ENCODE results near the gene GXYLT2. TPM values are rescaled to one million over a fixed set of nuclear protein-coding genes. Genes with fewer than 3 reads are reported as not detected.
A peak's percentile ranks its signal among the peaks of the same experiment; 100 is the strongest.

The GXYLT2 gene
- total and polyA plus RNA-seq, 3 donors from 2014 or later = 9.7 to 27.8 (median 17.6) TPM

DNA sequence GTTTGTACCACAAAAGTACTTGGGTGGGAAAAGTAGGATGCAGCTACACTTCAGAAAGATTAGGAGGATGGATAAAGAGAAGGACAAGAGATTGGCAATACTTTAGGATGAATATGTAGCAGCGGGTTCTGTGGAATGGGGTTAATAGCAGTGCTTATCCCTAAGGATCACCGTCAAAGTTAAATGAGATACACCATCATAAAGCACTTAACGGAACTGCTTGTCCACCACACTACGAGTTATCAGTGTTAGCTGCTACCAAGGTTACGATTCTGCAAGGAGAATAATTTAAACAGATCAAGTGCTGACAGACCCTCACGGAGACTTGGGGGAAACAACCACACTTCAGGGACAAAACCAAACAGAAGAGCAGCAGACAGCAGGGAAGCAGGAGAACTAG is 40.6 kb upstream of the GXYLT2 start:
- Histone ChIP-seq H3K27ac (peak overlapping the region; percentile 41 to 83), H3K9me3 (no peaks in the 10 kb centered on the region), H3K4me3 (peak overlapping the region; percentile 73 to 79), H3K36me3 (ENCODE audit: low read depth, missing control alignments) (no peaks in the 10 kb centered on the region), H3K4me1 (peaks cover 14% of the 10 kb centered on the region), H3K27me3 (no peaks in the 10 kb centered on the region)
- TF ChIP-seq POLR2A (IDR thresholded peaks at IDR 0.05) = no peak
- TF ChIP-seq, protein P1, sequence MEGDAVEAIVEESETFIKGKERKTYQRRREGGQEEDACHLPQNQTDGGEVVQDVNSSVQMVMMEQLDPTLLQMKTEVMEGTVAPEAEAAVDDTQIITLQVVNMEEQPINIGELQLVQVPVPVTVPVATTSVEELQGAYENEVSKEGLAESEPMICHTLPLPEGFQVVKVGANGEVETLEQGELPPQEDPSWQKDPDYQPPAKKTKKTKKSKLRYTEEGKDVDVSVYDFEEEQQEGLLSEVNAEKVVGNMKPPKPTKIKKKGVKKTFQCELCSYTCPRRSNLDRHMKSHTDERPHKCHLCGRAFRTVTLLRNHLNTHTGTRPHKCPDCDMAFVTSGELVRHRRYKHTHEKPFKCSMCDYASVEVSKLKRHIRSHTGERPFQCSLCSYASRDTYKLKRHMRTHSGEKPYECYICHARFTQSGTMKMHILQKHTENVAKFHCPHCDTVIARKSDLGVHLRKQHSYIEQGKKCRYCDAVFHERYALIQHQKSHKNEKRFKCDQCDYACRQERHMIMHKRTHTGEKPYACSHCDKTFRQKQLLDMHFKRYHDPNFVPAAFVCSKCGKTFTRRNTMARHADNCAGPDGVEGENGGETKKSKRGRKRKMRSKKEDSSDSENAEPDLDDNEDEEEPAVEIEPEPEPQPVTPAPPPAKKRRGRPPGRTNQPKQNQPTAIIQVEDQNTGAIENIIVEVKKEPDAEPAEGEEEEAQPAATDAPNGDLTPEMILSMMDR (IDR thresholded peaks at IDR 0.05) = no peak
- 2 to 6% methylated on average over 6 of the region's 6 CpGs for WGBS, 2 donors
- no peak for DNase-seq
- intact Hi-C loops (cut with DNase I; ENCODE audit: low total_unique reads) = no loop called here

DNA sequence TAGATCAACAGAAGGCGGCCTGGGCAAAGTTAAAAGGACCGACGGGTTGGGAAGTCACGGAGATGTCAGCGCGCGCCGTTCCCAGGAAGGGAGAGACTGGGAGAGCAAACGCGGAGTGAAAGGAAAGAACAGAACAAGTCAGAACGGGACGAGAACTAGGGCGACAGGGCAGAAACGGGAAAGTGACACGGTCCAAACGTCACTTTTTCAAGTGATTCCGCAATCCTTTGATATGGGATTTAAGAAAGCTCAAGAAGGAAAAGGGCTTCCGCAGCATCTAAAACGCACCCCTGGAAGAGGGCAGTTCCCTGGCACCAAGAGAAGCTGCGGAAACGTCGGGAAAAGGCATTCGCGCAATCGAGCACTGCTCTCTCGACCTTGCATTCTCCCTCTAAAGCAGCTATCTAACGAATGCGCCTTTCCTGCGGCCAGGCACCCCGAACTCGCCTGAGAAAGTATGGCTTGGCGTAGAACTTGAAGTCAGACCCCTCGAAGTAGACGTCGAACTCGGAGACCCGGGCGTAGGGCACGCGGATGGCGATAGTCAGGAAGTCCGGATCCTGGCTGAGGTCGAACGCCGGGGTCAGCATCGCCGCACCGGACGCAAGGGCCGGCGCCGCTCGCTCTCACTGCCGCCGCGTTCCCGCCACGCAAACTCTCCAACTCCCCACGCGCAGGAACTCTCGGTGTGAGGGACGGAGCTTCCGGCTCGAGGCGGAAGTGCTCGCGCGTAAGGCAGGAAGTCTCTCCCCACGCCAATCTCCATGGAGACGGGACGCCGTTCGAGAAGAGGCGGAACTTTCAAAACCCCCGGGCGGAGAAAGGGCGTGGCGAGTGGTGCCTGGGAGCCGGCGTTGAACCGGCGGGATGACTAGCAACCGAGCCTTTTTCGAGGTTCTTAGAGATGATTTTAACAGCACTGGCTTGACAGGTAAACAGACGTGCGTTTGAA is 39.8 kb upstream of the GXYLT2 start, which contains the start of gene SHQ1:
TSS of gene SHQ1 (minus strand) at position 695 of the 952 bp plus-strand sequence. CDS start at position 590, 105 bp downstream.
- TF ChIP-seq POLR2A (IDR thresholded peaks at IDR 0.05) = no peak
- TF ChIP-seq, protein P1 (IDR thresholded peaks at IDR 0.05) = peak in 1 of 3 experiments; percentile 2
- Histone ChIP-seq H3K4me3 (peak within 1 kb of the TSS; percentile 73 to 79), H3K27ac (peak within 1 kb of the TSS; percentile 41 to 83), H3K4me1 (peaks cover 14% of the 10 kb centered on the region), H3K27me3 (no peaks in the 10 kb centered on the region), H3K36me3 (ENCODE audit: low read depth, missing control alignments) (no peaks in the 10 kb centered on the region), H3K9me3 (no peaks in the 10 kb centered on the region)
- intact Hi-C loops (cut with DNase I; ENCODE audit: low total_unique reads) = no loop called here
- 0% methylated on average over 35 to 86 of the region's 86 CpGs for WGBS, 2 donors
- peak; percentile 98 for DNase-seq

DNA sequence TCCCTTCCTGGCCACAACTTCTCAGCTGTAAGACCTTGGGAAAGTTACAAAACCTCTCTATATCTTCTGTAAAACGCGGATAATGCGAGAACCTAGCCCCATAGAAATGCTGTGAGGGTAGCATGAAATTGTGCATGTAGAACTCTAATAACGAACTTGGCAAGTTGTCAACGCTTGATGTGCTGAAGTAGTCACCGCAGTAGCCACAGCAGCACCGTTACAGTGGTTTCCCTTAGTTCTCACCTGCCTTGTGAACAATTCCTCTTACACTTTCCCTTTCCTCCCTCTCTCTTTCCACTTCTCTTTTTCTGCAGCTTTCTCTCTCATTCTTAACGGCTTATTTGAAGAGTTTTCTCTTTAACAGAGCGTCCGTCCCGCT is 39.2 kb upstream of the GXYLT2 start:
- peak overlapping the region; percentile 73 to 79 for H3K4me3 ChIP-seq
- TF ChIP-seq, protein P1 (IDR thresholded peaks at IDR 0.05) = no peak
- no peak for TF ChIP-seq POLR2A (IDR thresholded peaks at IDR 0.05)
- no peak for DNase-seq
- WGBS, 2 donors = 0 to 1% methylated on average over 11 of the region's 11 CpGs
- no peaks in the 10 kb centered on the region for H3K9me3 ChIP-seq
- H3K27ac ChIP-seq = no peak overlapping the region
- no peaks in the 10 kb centered on the region for H3K27me3 ChIP-seq
- intact Hi-C loops (cut with DNase I; ENCODE audit: low total_unique reads) = no loop called here
- H3K4me1 ChIP-seq = peaks cover 14% of the 10 kb centered on the region
- no peaks in the 10 kb centered on the region for H3K36me3 ChIP-seq (ENCODE audit: low read depth, missing control alignments)

DNA sequence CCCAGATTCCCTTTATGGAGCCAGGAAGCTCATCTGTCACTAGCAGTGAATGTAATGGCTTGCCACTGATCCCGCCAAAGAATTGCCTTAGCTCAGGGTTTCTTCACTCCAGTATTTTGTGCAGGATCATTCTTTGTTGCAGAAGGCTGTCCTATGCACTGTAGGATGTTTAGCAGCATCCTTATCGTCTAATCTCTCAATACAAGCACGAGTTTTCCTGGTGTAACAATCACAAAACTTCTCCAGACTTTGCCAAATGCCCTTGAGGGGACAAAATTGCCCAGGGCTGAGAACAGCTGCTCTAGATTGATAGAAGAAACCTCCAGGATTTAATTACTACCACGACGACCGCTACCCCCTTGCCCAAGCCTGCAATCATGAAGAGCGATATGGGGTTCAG is 32.8 kb upstream of the GXYLT2 start:
- intact Hi-C loops (cut with DNase I; ENCODE audit: low total_unique reads) = no loop called here
- Histone ChIP-seq H3K4me1 (no peaks in the 10 kb centered on the region), H3K4me3 (no peak overlapping the region), H3K27me3 (no peaks in the 10 kb centered on the region), H3K27ac (no peak overlapping the region), H3K9me3 (no peaks in the 10 kb centered on the region), H3K36me3 (ENCODE audit: low read depth, missing control alignments) (no peaks in the 10 kb centered on the region)
- no peak for DNase-seq
- WGBS, 2 donors = 70 to 74% methylated on average over 7 of the region's 7 CpGs
- TF ChIP-seq POLR2A (IDR thresholded peaks at IDR 0.05) = no peak
- TF ChIP-seq, protein P1 (IDR thresholded peaks at IDR 0.05) = no peak
